Endothelial cell of coronary artery (primary cell): ENCODE data around the gene HMGN1. TPM values are rescaled to one million over a fixed set of nuclear protein-coding genes. Genes with fewer than 3 reads are reported as not detected.

Experiments used
- total RNA-seq: library from RNA; depleted of rRNA; stranded (reverse); fragments of >200 nt; gene quantifications from 2 replicates; pipeline ENCODE4 v1.2.3, GENCODE V29; 2014

The HMGN1 gene
- total RNA-seq = 242 and 254 TPM in 2 replicates

DNA sequence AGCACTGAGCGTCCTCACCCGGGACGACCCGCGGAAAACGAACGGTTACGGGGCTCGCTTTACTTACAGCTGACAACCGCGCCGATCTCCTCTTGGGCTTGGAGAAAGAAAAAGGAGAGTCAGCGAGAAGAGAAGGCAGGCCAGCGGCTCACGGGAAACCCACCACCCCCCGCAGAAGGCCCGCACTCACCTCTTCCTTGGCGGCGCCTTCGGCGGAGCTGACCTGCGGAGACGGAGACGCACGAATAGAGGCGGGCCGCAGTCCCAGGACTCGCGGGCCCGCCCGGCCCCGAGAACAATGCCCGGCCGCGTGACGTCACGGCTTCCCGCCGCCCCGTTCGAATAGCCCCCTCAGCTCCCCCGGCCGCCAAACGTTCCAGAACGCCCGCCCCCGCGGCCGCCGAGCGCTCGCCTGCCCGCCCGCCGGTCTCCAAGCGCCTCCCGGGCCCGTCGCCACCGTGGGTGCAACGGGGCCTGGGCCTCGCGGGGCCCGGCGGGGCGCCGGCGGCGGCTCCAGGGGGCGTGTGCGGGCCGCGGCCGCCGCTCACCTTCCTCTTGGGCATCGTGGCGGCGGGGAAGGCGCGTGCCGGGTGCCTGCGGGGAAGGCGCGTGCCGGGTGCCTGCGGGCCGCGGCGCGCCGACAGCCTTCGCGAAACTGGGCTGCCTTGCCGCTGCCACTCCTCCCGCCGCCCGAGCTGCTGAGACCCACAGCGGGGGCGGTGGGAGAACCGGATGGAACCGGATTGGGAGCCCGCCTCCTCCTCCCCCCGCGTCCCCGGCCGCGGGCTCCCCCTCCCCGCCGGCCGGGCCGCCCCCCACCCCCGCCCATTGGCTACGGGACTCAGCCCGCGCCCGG is at the start of gene HMGN1:
HMGN1 (minus strand) TSS at position 734 of the 856 bp plus-strand sequence; CDS start at position 563, 171 bp downstream.

DNA sequence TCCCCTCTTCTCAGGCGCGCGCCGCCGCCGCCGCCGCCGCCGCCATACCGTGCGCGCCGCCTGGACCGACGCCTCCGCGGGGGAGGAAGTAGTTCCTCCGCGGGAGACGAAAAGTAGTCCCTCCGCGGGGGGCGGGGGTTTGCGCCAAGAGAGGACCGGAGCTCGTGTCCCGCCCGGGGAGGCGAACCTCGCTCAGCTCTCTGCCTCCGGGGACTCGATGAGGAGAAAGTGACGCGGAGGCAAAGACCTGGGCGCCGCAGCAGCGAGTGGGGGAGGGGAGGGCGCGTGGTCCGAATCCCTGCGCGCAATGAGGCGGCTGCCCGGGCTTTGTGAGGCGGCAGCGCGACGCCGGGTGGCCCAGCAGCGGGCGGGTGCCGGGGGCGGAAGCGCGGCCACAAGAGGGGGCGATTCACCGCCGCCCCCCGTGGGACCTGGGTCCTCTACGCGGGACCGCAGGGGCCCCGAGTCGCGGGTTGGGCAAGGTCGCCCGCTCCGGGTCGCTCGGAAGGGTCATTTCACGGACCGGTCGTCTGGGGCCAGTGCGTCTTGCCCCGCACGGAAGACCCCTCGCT is 35.2 kb downstream of the HMGN1 start, which contains the start of gene BRWD1:
BRWD1 (minus strand) TSS at position 62 of the 572 bp plus-strand sequence. CDS start 141 bp downstream, outside the sequence.

Other genes with a start within 250 kb of the HMGN1 start
- gene PSMG1, start 165.6 kb downstream of the HMGN1 start, total RNA-seq = 39.8 and 73.1 TPM in 2 replicates
- 37.2 and 52.7 TPM in 2 replicates for gene BRWD1, start 35.5 kb downstream of the HMGN1 start, total RNA-seq
- gene LCA5L, start 96.7 kb upstream of the HMGN1 start, total RNA-seq = 0.28 and 0.90 TPM in 2 replicates
- gene SH3BGR, start 102.9 kb upstream of the HMGN1 start, total RNA-seq = 0.36 and 0.75 TPM in 2 replicates